Measurements from ENCODE around the gene LGALS9C.
"Not testable (repeated sequence)": the region's sequence is repeated elsewhere in the genome, so short reads cannot be mapped to it uniquely, and the experiment has no call there.

DNA sequence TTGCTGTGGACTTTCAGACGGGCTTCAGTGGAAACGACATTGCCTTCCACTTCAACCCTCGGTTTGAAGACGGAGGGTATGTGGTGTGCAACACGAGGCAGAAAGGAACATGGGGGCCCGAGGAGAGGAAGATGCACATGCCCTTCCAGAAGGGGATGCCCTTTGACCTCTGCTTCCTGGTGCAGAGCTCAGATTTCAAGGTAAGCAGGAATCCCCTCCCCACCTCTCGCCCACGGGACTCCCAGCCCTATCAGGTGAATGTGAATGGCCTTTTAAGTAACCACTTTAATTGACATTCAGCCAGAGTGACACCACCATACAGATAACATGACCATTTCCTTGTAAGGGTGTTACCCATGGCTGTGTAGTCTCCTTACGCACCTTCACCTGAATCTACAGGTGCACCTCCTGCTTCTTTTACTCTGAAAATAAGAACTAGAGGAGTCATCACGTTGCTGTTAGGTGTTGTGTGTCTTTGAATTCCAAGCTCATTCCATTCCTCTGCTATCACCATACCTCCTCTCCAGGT lies 9.4 kb downstream of the LGALS9C start:
- TF ChIP-seq EP300, POLR2A, POLR2AphosphoS5 (IDR thresholded peaks at IDR 0.05): not testable (repeated sequence)
- TF ChIP-seq, protein P1, sequence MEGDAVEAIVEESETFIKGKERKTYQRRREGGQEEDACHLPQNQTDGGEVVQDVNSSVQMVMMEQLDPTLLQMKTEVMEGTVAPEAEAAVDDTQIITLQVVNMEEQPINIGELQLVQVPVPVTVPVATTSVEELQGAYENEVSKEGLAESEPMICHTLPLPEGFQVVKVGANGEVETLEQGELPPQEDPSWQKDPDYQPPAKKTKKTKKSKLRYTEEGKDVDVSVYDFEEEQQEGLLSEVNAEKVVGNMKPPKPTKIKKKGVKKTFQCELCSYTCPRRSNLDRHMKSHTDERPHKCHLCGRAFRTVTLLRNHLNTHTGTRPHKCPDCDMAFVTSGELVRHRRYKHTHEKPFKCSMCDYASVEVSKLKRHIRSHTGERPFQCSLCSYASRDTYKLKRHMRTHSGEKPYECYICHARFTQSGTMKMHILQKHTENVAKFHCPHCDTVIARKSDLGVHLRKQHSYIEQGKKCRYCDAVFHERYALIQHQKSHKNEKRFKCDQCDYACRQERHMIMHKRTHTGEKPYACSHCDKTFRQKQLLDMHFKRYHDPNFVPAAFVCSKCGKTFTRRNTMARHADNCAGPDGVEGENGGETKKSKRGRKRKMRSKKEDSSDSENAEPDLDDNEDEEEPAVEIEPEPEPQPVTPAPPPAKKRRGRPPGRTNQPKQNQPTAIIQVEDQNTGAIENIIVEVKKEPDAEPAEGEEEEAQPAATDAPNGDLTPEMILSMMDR (IDR thresholded peaks at IDR 0.05): not testable (repeated sequence)

All from stomach (tissue), 4 donors.